GM13977 (cell line): Measurements from ENCODE around the gene TMEM187.

ENCODE experiments used
- DNase-seq: peaks from one replicate; pipeline ENCODE4 v3.0.0; 2012; ENCODE audit warnings: low spot score
- CTCF ChIP-seq: IDR thresholded peaks from 2 replicates; pipeline ENCODE4 v1.5.1; 2012; ENCODE audit warnings: mild to moderate bottlenecking, control low read depth; ENCODE audit not compliant: insufficient read depth; ENCODE audit errors: extremely low read depth, missing control alignments
- in situ Hi-C: fragments of 300-500 bp; cut with MboI; formaldehyde crosslinking; loops from one replicate; pipeline ENCODE4 v1.12.0; 2022; ENCODE audit warnings: low sequenced_read_pairs, low pct_unique_long_range_greater_than_20kb, mixed read lengths, inconsistent platforms; ENCODE audit not compliant: unreplicated experiment

The TMEM187 gene

GRCh38 chrX:153926552-153926857 lies 46.0 kb upstream of the TMEM187 start:
- DNase-seq: no peak
- no peak for TF ChIP-seq CTCF
- in situ Hi-C loops: loop anchor here (25.0 kb wide), 1 partner anchor 964 kb away; no protein-coding TSS in a partner anchor

- no peak for TF ChIP-seq CTCF
- in situ Hi-C loops: loop anchor here (25.0 kb wide), 1 partner anchor 965 kb away; no protein-coding TSS in a partner anchor
- peak; percentile 92 for DNase-seq
These were observed 45.5 kb upstream of the TMEM187 start for GRCh38 chrX:153926858-153927671.

GRCh38 chrX:153927672-153927921 lies 45.0 kb upstream of the TMEM187 start:
- no peak for DNase-seq
- in situ Hi-C loops: loop anchor here (25.0 kb wide), 1 partner anchor 965 kb away; no protein-coding TSS in a partner anchor
- no peak for TF ChIP-seq CTCF

- peak; percentile 96 for DNase-seq
- in situ Hi-C loops: loop anchor here (25.0 kb wide), 1 partner anchor 966 kb away; no protein-coding TSS in a partner anchor
- peak; percentile 18 for TF ChIP-seq CTCF
These were observed 44.4 kb upstream of the TMEM187 start for GRCh38 chrX:153927922-153928760.

- in situ Hi-C loops: loop anchor here (25.0 kb wide), 1 partner anchor 967 kb away; no protein-coding TSS in a partner anchor
- DNase-seq: no peak
- TF ChIP-seq CTCF: no peak
These were observed 43.7 kb upstream of the TMEM187 start for GRCh38 chrX:153928846-153929245.

- no peak for TF ChIP-seq CTCF
- DNase-seq: no peak
- in situ Hi-C loops: loop anchor here (25.0 kb wide), 1 partner anchor 967 kb away; no protein-coding TSS in a partner anchor
These were observed 43.0 kb upstream of the TMEM187 start for GRCh38 chrX:153929576-153929975.
